ENCODE data around the gene TMEM141.

GRCh38 chr9:136762915-136763648, 28.1 kb upstream of the TMEM141 start:
- TF ChIP-seq, protein P1, sequence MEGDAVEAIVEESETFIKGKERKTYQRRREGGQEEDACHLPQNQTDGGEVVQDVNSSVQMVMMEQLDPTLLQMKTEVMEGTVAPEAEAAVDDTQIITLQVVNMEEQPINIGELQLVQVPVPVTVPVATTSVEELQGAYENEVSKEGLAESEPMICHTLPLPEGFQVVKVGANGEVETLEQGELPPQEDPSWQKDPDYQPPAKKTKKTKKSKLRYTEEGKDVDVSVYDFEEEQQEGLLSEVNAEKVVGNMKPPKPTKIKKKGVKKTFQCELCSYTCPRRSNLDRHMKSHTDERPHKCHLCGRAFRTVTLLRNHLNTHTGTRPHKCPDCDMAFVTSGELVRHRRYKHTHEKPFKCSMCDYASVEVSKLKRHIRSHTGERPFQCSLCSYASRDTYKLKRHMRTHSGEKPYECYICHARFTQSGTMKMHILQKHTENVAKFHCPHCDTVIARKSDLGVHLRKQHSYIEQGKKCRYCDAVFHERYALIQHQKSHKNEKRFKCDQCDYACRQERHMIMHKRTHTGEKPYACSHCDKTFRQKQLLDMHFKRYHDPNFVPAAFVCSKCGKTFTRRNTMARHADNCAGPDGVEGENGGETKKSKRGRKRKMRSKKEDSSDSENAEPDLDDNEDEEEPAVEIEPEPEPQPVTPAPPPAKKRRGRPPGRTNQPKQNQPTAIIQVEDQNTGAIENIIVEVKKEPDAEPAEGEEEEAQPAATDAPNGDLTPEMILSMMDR (IDR thresholded peaks at IDR 0.05) = no peak
- TF ChIP-seq POLR2A (IDR thresholded peaks at IDR 0.05) = no peak
